H1 (cell line): ENCODE results near the gene PRUNE1. TPM values are rescaled to one million over a fixed set of nuclear protein-coding genes. Genes with fewer than 3 reads are reported as not detected.

Source experiments
- BCL11A ChIP-seq, 2 experiments: IDR thresholded peaks; one replicate each; pipeline ENCODE4 v1.6.1; 2011; ENCODE audit warnings: low read depth in 2 of 2, low read length in 2 of 2, mild to moderate bottlenecking in 2 of 2
- E2F6 ChIP-seq: IDR thresholded peaks from 2 replicates; pipeline ENCODE4 v1.6.1; 2012; ENCODE audit warnings: inconsistent platforms
- GTF2F1 ChIP-seq: IDR thresholded peaks from 2 replicates; pipeline ENCODE4 v1.6.1; 2012; ENCODE audit warnings: low read depth, low read length, improper control_type of control experiment, borderline replicate concordance
- HDAC2 ChIP-seq, 2 experiments: fragments of 300-600 bp in 1 of 2; sonication (generic) in 1 of 2; IDR thresholded peaks; 2 replicates each; pipeline ENCODE4 v1.6.1; 2011 to 2012; ENCODE audit warnings: low read depth in 2 of 2, low read length in 2 of 2, mild to moderate bottlenecking in 2 of 2, moderate library complexity in 2 of 2, borderline replicate concordance in 1 of 2, inconsistent platforms in 1 of 2
- RFX5 ChIP-seq: IDR thresholded peaks from 2 replicates; pipeline ENCODE4 v1.6.1; 2011; ENCODE audit warnings: low read depth, low read length, improper control_type of control experiment, borderline replicate concordance
- SIN3A ChIP-seq, 2 experiments: IDR thresholded peaks in 1 of 2; conservative IDR thresholded peaks in 1 of 2; 2 replicates each; pipeline ENCODE4 v1.6.1; 2011 to 2012; ENCODE audit warnings: low read length in 2 of 2, improper control_type of control experiment in 1 of 2, low read depth in 1 of 2, mild to moderate bottlenecking in 1 of 2
- SRF ChIP-seq: IDR thresholded peaks from 2 replicates; pipeline ENCODE4 v1.6.1; 2011; ENCODE audit warnings: mild to moderate bottlenecking, low read depth, low read length, moderate library complexity
- TAF1 ChIP-seq: IDR thresholded peaks from 2 replicates; pipeline ENCODE4 v1.6.1; 2011; ENCODE audit warnings: mild to moderate bottlenecking, low read depth, low read length
- polyA plus RNA-seq, 7 experiments: library from polyadenylated mRNA; depleted of rRNA in 3 of 7; stranded (reverse) in 5 of 7; unstranded in 2 of 7; fragments of >200 nt in 5 of 7; fragments of 200-250 nt in 2 of 7; gene quantifications; 1 replicate in 5 of 7; 2 replicates in 1 of 7; 4 replicates in 1 of 7; pipeline versions ENCODE4 v1.2.1 to v1.2.3, GENCODE V29; 2011 to 2013; ENCODE audit warnings: missing spikeins in 2 of 7, mixed read lengths in 2 of 7
- total RNA-seq: library from RNA; stranded (reverse); fragmentation: NEBNext Ultra II Directional; extraction: Animal tissue kit (Norgen Biotek cat#: 25700); gene quantifications from 2 replicates; pipeline ENCODE4 v1.2.1, GENCODE V29; 2021

PRUNE1 gene
- total and polyA plus RNA-seq, 2 of the 8 experiments (the other 6 are each of a cell fraction or from before 2014, with no cell fraction given), result 32.8 to 54.2 TPM

GRCh38 chr1:151067185-151067584 is 58.9 kb downstream of the PRUNE1 start (continued):
- no peak for TF ChIP-seq HDAC2 (IDR thresholded peaks at IDR 0.05; ENCODE audit: borderline replicate concordance in 1 of 2, low read depth in 2 of 2, low read length in 2 of 2)
- TF ChIP-seq RFX5, result no peak
- no peak for TF ChIP-seq BCL11A (IDR thresholded peaks at IDR 0.05; ENCODE audit: low read depth in 2 of 2, low read length in 2 of 2)
- TF ChIP-seq E2F6, result no peak
- TF ChIP-seq SRF, result no peak
- TF ChIP-seq TAF1, result no peak
- no peak for TF ChIP-seq GTF2F1
- TF ChIP-seq SIN3A (conservative IDR thresholded peaks at IDR 0.05 in 1 of 2, IDR thresholded peaks at IDR 0.05 in 1 of 2; ENCODE audit: low read depth in 1 of 2, low read length in 2 of 2), result no peak
